GM21619 (cell line): ENCODE measurements around the gene MCCD1.
"Not testable (repeated sequence)": the region's sequence is repeated elsewhere in the genome, so short reads cannot be mapped to it uniquely, and the experiment has no call there.

Experiments used
- ATAC-seq: cut with Tn5 transposase; IDR thresholded peaks from one replicate; pipeline ENCODE4 v1.9.1; 2021; ENCODE audit not compliant: unreplicated experiment

MCCD1 gene

DNA sequence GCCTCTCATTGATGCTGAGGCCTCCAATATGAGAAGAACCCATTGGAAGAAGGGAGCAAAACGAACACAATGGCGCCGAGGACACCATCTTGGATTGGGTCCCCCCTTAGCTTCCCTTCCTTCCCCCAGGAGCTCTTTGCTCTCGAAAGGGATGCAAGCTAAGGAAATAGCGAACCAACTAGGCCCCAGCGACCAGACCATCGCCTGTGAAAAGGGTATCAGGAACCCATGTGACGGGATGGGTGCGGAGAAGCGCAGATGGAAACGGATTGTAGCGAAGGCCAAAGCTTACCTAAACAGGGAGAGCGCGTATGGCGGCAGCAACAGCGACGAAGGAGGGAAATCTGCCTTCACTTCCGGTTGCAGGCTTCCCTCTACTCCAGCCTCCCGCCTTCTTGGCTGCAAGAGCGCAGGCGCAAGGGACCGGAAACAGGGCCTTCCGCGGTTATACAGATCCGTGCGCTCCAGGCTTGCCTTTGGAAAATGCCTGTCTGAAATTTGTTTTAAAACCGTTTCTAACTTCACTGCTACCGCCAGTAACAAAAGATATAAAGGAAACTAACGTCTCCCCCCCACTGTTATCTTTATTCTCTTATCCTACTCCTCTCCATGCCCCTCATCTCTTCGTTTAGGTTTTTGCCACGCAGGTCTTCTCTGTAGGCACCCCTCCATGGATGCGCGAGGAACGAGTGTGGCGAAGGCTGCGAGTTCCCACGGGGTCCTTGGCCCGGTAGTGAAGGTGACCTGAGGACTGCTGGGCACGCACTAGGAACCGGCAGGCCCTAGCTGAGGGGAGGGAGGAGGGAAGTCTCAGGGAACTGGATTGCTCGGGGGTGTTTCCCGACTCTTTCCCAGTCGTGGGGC is 13.1 kb downstream of the MCCD1 start, which contains the start of gene DDX39B:
DDX39B (minus strand) TSS at position 346 of the 864 bp plus-strand sequence. CDS start 1,471 bp downstream, outside the sequence.
- peak; percentile 62 for ATAC-seq

GRCh38 chr6:31543639-31544038 is 14.9 kb downstream of the MCCD1 start:
- ATAC-seq: no peak

GRCh38 chr6:31544676-31545075 is 15.9 kb downstream of the MCCD1 start:
- no peak for ATAC-seq

- ATAC-seq: no peak
These were observed 16.5 kb downstream of the MCCD1 start for GRCh38 chr6:31545291-31545690.

DNA sequence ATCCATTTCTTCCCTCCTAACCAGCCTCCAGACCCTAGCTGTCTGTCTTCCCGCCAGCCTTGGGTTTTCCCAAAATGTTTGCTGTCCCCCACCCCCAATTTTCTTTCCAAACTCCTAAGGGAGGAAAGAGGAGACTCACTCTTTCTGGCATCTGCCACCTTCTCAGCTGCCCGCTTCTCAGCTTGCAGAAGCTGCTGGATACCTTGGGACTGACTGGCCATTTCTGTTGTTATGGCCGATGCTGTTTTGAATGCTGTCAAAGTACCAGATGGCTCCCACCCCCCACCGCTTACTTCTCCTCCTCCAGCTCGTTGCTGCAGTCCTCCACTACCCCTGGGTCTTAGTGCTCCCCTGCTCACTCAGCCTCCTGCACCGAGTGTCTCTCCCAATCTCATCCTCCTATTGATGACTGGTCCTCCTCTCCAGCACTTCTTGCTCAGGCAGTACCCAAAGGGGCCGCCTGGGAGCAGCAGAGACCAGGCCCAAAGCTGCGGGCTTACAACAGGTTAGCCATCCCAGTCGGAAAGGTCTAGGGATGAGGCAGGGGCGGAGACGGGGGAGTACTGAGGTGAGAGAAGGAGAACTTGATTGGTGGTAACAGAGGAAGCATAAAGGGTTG is 17.7 kb downstream of the MCCD1 start, which contains the start of gene ATP6V1G2:
ATP6V1G2 (minus strand) TSS at position 270 of the 619 bp plus-strand sequence; CDS start at position 221, 49 bp downstream.
- ATAC-seq: peak; percentile 45

DNA sequence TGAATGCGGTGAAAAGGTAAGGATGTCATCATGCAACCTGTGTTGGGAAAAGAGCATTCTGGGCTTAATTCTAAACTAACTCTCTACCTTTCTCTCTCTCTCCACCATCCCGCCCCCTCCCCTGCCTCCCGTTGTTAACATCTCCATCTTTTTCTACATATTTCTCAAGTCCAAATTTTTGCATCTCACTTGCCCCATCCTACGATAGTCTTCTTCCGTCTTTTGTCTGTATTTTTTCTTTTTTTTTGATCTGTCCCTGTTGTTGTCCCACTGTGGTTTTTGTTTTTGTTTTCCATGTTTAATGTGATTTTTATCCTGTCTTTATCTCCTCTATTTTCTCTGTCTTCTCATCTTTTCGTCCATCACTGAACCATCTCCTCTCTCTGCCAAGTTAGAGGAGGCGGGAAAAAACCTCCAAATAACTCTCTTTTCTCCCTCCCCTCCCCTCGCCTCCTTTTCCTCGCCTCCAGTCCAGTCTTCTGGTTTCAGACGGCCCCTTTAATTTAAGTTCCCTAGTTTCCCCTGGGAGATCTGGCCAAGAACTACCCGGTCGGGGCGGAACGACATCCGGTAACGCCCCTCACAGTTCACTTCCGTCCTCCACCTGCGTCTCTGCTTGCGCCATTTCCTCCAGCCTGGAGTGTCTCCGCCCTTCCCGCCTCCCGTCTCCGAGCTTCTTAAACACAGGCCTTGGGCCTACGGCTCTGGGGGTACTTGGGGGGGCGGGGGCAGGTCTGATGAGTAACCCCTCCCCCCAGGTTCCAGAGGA is 18.4 kb downstream of the MCCD1 start, which contains the start of gene NFKBIL1:
NFKBIL1 (plus strand) TSS at position 651 of the 769 bp plus-strand sequence; CDS start at position 738, 87 bp downstream.
- peak; percentile 60 for ATAC-seq

DNA sequence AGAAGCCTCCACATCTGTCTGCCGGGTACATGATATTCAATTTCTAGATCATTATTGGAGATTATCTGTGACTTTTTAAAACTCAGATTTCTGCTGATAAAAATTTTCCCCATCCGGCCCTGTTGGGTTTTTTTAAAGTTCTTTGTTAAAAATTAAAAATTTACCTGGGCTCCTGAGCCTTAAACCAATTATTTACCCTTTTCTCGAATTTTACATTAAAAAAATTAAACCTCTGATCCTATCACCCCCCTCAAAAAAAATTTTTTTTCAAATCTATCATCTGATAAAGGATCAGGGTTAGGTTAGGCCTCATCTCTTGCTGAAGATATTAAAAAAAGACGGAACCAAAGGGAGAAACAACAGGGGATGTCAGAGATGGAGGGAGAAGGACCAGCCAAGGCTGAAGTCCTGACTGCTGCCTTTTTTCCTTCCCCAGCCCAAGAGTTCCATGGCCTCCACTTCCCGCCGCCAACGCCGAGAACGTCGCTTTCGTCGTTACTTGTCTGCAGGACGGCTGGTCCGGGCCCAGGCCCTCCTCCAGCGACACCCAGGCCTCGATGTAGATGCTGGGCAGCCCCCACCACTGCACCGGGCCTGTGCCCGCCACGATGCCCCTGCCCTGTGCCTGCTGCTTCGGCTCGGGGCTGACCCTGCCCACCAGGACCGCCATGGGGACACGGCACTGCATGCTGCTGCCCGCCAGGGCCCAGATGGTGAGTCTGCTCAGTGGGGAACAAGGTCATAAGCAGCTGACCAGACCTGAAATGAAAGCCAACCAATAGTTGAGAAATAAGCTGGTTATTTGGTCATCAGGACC is 19.2 kb downstream of the MCCD1 start:
- no peak for ATAC-seq

DNA sequence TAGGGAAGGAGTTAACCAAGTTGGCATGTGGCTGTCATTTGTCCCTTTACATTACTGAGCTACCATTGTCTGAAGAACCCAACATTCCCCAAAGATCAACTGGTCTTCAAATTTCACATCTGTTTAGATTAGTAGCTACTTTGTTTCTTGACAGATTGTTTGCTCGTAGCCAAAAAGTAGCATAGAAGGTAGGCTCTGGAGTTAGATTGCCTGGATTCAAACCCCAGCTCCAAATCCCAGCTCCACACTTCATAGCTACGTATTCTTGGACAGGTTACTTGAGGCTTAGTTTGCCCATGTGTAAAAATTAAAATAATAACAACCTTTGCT is 19.7 kb downstream of the MCCD1 start:
- no peak for ATAC-seq

GRCh38 chr6:31551371-31551770 is 22.6 kb downstream of the MCCD1 start:
- ATAC-seq: not testable (repeated sequence)

DNA sequence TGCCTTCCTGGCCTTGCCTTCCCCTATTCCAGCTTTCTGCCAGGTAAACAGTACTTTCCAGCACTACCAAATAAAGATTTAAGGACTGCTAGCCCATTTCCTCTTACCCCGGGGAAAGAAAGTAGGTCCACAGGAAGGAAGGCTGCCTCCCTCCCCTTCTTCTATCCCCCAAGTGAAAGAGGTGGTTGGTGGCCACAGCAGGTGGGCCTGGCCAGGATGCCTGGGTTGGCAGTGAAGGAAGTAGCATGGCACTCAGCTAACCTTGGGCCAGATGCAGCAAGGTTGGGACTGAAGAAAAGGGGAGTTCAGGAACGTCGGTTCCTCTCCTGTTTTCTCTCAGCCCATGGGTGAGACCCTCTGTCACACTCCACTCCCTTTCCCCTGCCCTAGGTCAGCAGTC is 27.5 kb downstream of the MCCD1 start:
- ATAC-seq: no peak

GRCh38 chr6:31557443-31558317 is 28.9 kb downstream of the MCCD1 start:
- no peak for ATAC-seq

DNA sequence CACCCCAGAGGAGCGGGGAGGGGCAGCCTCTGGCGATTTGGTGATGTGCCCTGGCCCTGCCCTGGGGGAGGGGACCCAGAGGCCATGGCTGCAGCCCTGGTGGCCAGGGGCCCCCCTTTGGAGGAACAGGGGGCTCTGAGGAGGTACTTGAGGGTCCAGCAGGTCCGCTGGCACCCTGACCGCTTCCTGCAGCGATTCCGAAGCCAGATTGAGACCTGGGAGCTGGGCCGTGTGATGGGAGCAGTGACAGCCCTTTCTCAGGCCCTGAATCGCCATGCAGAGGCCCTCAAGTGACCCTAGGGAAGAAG is 29.5 kb downstream of the MCCD1 start:
- no peak for ATAC-seq

DNA sequence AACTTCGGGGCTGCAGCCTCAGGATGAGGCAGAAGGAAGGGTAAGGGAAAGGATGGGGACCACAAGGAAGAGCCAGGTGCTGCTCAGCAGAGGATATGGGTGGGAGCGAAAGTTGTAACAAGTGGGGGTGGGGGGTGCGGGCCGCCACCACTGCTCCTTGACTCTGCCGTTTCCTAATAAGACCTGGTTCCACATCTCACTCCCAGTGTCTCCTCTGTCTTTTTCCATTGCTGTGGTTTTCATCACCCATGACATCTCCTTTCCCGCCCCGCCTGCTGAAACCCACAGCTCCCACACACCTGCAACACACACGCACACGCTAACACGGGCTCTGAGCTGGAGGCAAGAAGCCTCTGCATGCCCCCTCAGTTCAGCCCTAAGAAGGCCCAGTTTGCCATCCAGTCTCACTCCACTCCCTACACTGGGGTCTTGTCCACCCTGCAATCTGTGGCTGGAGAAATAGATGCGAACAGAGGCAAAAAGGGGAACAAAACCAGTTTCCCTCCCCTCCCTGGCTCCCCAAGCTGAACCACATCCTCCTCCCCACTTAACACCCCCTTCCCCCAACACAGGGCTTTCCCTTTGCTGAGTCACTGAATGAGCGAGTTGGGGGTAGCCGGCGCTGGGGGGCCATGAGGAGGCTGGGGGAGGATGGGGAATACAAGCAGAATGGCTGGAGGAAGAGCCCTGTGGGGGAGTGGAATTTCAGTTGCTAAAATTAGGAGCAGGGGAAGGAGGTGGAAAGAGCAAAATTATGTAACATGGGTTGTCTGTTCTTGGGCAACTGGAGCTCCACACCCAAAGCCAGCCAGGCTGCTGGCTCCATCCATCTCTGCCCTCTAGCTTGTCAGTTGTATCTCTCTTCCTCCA is 30.1 kb downstream of the MCCD1 start:
- no peak for ATAC-seq

DNA sequence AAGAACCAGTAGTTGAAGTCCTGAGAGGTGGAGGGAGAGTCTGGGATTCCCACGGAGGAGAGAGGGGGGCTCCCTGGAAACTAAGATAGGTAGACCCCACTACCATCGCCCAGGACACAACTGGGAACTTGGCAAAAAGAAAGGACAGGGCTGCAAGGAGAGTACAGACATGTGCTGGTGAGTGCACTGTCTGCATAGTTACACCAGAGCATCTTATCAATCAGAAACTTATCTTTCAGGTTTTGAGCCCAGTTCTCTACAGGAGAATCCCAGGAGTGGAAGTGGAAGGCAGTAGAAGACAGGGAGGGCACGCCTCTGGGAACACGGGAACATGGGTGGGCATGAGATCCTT is 30.8 kb downstream of the MCCD1 start:
- no peak for ATAC-seq

GRCh38 chr6:31559958-31560696 is 31.4 kb downstream of the MCCD1 start:
- ATAC-seq: peak; percentile 68

GRCh38 chr6:31560697-31561058 is 31.9 kb downstream of the MCCD1 start:
- no peak for ATAC-seq

- no peak for ATAC-seq
These were observed 39.0 kb downstream of the MCCD1 start for GRCh38 chr6:31567531-31568370.
